Heart right ventricle (tissue), 16 donors: ENCODE data around the gene COMMD9. TPM values are rescaled to one million over a fixed set of nuclear protein-coding genes. Genes with fewer than 3 reads are reported as not detected.
A peak's percentile ranks its signal among the peaks of the same experiment; 100 is the strongest.

Experiments
- ATAC-seq, 8 donors: fragments of 200-7000 bp; cut with Tn5 transposase; one replicate each; pipeline ENCODE4 v1.9.1; 2020; ENCODE audit warnings: mild to moderate bottlenecking in 8 of 8, moderate library complexity in 8 of 8, moderate number of reproducible peaks in 1 of 8
- DNase-seq, 2 donors: peaks; one replicate each; pipeline ENCODE4 v3.0.0-alpha.2; 2020
- H3K27ac ChIP-seq, 10 donors: fragments of 200-600 bp; sonication (generic) in 2 of 10; one replicate each; pipeline versions ENCODE4 v1.5.0 to v1.8.0; 2020 to 2022; ENCODE audit warnings: mild to moderate bottlenecking in 3 of 10
- H3K27me3 ChIP-seq, 7 donors: fragments of 200-600 bp; one replicate each; pipeline ENCODE4 v1.8.0; 2021 to 2022; ENCODE audit warnings: mild to moderate bottlenecking in 2 of 7
- H3K36me3 ChIP-seq, 9 donors: fragments of 200-600 bp; sonication (generic) in 1 of 9; one replicate each; pipeline versions ENCODE4 v1.5.0 to v1.8.0; 2020 to 2022; ENCODE audit warnings: mild to moderate bottlenecking in 2 of 9
- H3K4me1 ChIP-seq, 9 donors: fragments of 200-600 bp; sonication (generic) in 1 of 9; one replicate each; pipeline versions ENCODE4 v1.5.0 to v1.8.0; 2020 to 2022; ENCODE audit warnings: mild to moderate bottlenecking in 4 of 9
- H3K4me3 ChIP-seq, 10 donors: fragments of 200-600 bp; sonication (generic) in 2 of 10; one replicate each; pipeline versions ENCODE4 v1.5.0 to v1.8.0; 2020 to 2022; ENCODE audit warnings: mild to moderate bottlenecking in 7 of 10, moderate library complexity in 2 of 10
- H3K9me3 ChIP-seq, 11 donors: fragments of 200-600 bp in 10 of 11; sonication (generic) in 2 of 11; one replicate each; pipeline versions ENCODE4 v1.5.0 to v1.8.0; 2013 to 2022; ENCODE audit warnings: mild to moderate bottlenecking in 2 of 11, control low read depth in 1 of 11, moderate library complexity in 1 of 11
- WGBS, 2 donors: extraction: QIAGEN DNeasy Blood & Tissue Kit; methylation state at CpG; one replicate each; pipeline ENCODE4 v1.1.7; 2013; ENCODE audit warnings: inconsistent platforms in 1 of 2; 5-methylcytosine and 5-hydroxymethylcytosine counted together
- intact Hi-C, 10 donors: fragments of 100-400 bp; cut with DNase I; formaldehyde crosslinking; loops; one replicate each; pipeline versions ENCODE4 v1.11.1 to v1.14.2; 2022
- polyA plus RNA-seq, 2 donors: library from polyadenylated mRNA; stranded (reverse); fragments of 200-250 nt; gene quantifications; one replicate each; pipeline ENCODE4 v1.2.3, GENCODE V29; 2013
- total RNA-seq, 10 donors: library from RNA; stranded (reverse); fragmentation: NEBNext Ultra II Directional in 3 of 10; extraction: Animal tissue kit (Norgen Biotek cat#: 25700) in 3 of 10; gene quantifications; one replicate each; pipeline versions ENCODE4 v1.2.1 to v1.2.4, GENCODE V29; 2021 to 2023
- TF ChIP-seq, protein P1 (sequence below), 9 donors: fragments of 200-600 bp; sonication (generic) in 2 of 9; IDR thresholded peaks; one replicate each; pipeline versions ENCODE4 v1.5.0 to v1.8.0; 2021 to 2022; ENCODE audit warnings: antibody characterized with exemption in 9 of 9, mild to moderate bottlenecking in 5 of 9, moderate library complexity in 1 of 9
- donor health status: Arrhythmogenic right ventricular cardiomyopathy.
- donor health status: ischemic (EF 13 %, LVEDD 7.1; RV severe dilation, severe dysfunction).
- donor health status: healthy with polysubstance abuse.
- donor health status: DM: no; HTN: yes; CAD: no.
- donor health status: DM: no; HTN: no; CAD: no.
- donor health status: ischemic (EF 25% LVEDD 6.9; RV normal size, moderate dysfunction).
- donor health status: ischemic (EF 25% LVEDD 5.7; RV mildly dilated, moderate dysfunction).
- donor health status: healthy.
- donor health status: DM: yes; HTN: yes; CAD: no.
- donor health status: Ischemic cardiomyopathy.
- donor health status: ischemic (EF 35%, LVEDD 5.7; RV mildly dilated, moderate dysfunction).
- donor health status: nonischemic (EF 11% LVEDD 7.7; RV severe dilation, severe dysfunction).
- donor health status: DM: yes; HTN: yes; CAD: no.
- donor health status: PGD.
- donor health status: ischemic (EF 29% LVEDD 5.4; RV normal size, mild dysfunction).
- donor health status: nonischemic (EF 23%, LVEDD 6.1; RV moderate dilation, normal function).

COMMD9 gene
- total and polyA plus RNA-seq, 12 donors = 22.3 to 69.4 (median 56.0) TPM

DNA sequence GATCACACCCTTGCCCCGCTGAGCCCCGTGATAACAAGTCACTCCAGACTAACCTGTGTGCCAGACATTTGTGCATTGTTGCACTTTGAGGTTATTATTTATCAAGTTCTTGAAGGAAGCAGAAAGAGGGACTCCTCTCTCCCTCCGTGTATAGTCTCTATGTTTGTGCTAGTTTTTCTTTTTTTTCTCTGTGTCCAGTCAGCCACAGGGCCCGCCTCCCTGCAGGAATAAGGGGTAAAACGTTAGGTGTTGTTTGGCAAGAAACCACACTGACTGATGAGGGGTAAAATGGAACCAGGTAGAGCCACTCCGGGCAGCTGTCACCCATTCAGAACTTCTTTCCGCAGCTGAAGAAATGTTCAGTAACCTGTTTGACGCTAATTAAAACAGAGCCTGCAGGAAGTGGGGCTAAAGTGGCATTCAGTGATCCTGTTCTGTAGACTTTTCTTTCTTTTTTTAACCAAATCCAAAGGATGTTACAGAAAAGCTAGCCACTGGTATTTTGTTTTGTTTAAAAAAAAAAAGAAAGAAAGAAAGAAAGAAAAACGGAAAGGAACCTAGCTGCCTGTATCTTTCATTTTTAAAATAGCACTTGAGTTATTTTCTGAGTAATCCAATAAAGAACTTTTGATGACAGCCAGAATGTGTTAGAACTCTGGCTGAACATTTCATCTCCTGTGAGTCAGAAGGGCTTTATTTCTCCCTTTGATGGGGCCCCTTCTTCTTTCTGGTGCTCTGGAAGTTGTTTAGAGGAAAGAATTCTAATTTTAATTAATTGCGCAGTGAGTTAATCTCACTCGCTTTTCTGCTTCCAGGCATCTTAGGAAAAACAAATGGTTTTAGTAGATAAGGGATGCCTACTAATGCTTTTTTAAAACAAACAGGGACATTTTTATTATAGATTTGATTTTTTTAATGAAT, 58.2 kb downstream of the COMMD9 start:
- peak in 1 of 8 donors; percentile 67 for ATAC-seq

DNA sequence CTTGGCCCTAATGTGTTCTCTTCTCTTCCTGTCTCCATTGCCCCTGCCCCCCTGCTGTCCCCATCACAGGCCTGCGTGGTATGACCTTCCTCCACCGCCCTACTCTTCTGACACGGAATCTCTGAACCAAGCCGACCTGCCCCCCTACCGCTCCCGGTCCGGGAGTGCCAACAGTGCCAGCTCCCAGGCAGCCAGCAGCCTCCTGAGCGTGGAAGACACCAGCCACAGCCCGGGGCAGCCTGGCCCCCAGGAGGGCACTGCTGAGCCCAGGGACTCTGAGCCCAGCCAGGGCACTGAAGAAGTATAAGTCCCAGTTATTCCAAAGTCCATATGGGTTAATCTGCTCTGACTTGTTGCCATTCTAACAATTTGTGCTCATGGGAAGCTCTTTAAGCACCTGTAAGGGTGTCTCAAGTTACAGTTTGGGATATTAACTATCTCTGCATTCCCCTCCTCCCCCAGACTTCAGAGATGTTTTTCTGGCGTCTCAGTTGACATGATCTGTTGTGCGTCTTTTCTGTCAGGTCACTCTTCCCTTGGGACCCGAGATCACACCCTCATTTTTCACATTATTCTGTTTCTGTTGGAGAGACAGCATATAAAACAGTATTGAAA, 60.0 kb downstream of the COMMD9 start:
- DNase-seq = no peak
- Histone ChIP-seq H3K27ac (no peak overlapping the region), H3K9me3 (no peaks in the 10 kb centered on the region), H3K36me3 (peaks cover 0 to 3% (median 0%) of the 10 kb centered on the region in 9 donors), H3K27me3 (no peaks in the 10 kb centered on the region), H3K4me1 (peaks cover 0 to 39% (median 10%) of the 10 kb centered on the region in 9 donors), H3K4me3 (no peak overlapping the region)
- 88 to 91% methylated on average over 12 of the region's 12 CpGs for WGBS, 2 donors
- ATAC-seq = no peak
- TF ChIP-seq, protein P1, sequence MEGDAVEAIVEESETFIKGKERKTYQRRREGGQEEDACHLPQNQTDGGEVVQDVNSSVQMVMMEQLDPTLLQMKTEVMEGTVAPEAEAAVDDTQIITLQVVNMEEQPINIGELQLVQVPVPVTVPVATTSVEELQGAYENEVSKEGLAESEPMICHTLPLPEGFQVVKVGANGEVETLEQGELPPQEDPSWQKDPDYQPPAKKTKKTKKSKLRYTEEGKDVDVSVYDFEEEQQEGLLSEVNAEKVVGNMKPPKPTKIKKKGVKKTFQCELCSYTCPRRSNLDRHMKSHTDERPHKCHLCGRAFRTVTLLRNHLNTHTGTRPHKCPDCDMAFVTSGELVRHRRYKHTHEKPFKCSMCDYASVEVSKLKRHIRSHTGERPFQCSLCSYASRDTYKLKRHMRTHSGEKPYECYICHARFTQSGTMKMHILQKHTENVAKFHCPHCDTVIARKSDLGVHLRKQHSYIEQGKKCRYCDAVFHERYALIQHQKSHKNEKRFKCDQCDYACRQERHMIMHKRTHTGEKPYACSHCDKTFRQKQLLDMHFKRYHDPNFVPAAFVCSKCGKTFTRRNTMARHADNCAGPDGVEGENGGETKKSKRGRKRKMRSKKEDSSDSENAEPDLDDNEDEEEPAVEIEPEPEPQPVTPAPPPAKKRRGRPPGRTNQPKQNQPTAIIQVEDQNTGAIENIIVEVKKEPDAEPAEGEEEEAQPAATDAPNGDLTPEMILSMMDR (IDR thresholded peaks at IDR 0.05) = no peak
- intact Hi-C loops = no loop called here

More for the DNA sequence above, 58.2 kb downstream of the COMMD9 start:
- peaks cover 0 to 39% (median 10%) of the 10 kb centered on the region in 9 donors for H3K4me1 ChIP-seq
- TF ChIP-seq, protein P1 (IDR thresholded peaks at IDR 0.05) = no peak
- intact Hi-C loops = no loop called here
- peaks cover 0 to 3% (median 0%) of the 10 kb centered on the region in 9 donors for H3K36me3 ChIP-seq
- DNase-seq = no peak
- H3K9me3 ChIP-seq = no peaks in the 10 kb centered on the region
- no peak overlapping the region for H3K4me3 ChIP-seq
- peak overlapping the region in 3 of 10 donors; percentile 3 to 24 (median 23) for H3K27ac ChIP-seq
- 52 to 56% methylated on average over 11 of the region's 11 CpGs for WGBS, 2 donors
- no peaks in the 10 kb centered on the region for H3K27me3 ChIP-seq

DNA sequence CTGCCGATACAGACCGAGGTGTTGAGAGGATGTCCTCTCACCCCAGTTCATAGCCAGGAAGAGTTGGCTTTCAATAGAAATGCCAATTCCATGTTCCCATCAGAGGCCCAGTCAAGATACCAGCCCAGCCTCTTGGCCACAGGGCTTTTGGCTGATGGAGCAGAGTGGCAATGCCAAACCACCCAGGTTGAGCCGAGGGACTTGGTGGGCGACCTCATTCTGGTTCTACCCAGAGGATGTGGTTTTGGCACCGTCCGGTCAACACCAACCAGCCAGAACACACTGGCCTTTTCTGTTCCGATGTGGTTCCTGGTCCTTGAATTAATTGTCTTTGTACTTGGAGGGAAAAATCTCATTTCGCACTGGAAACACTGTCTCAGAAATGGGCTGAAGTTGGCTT, 60.5 kb downstream of the COMMD9 start:
- WGBS, 2 donors = 95 to 98% methylated on average over 8 of the region's 8 CpGs
- ATAC-seq = no peak
- peaks cover 0 to 3% (median 0%) of the 10 kb centered on the region in 9 donors for H3K36me3 ChIP-seq
- H3K27me3 ChIP-seq = no peaks in the 10 kb centered on the region
- intact Hi-C loops = no loop called here
- peaks cover 0 to 39% (median 10%) of the 10 kb centered on the region in 9 donors for H3K4me1 ChIP-seq
- DNase-seq = no peak
- H3K27ac ChIP-seq = no peak overlapping the region
- no peak overlapping the region for H3K4me3 ChIP-seq
- TF ChIP-seq, protein P1 (IDR thresholded peaks at IDR 0.05) = no peak
- no peaks in the 10 kb centered on the region for H3K9me3 ChIP-seq

DNA sequence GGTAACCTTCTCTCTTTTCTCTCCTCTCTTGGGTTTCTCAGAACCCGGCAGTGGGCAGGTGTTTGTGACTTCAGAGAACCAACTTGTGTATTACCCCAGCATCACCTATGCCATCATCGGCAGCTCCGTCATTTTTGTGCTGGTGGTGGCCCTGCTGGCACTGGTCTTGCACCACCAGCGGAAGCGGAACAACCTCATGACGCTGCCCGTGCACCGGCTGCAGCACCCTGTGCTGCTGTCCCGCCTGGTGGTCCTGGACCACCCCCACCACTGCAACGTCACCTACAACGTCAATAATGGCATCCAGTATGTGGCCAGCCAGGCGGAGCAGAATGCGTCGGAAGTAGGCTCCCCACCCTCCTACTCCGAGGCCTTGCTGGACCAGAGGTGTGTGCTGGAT, 62.2 kb downstream of the COMMD9 start:
- DNase-seq (no peak), ATAC-seq (no peak)
- Histone ChIP-seq H3K27me3 (no peaks in the 10 kb centered on the region), H3K36me3 (peaks cover 0 to 3% (median 0%) of the 10 kb centered on the region in 9 donors), H3K27ac (no peak overlapping the region), H3K4me1 (peaks cover 0 to 25% (median 7%) of the 10 kb centered on the region in 9 donors), H3K4me3 (no peak overlapping the region), H3K9me3 (no peaks in the 10 kb centered on the region)
- TF ChIP-seq, protein P1 (IDR thresholded peaks at IDR 0.05) = no peak
- WGBS, 2 donors = 97 to 98% methylated on average over 15 of the region's 15 CpGs
- intact Hi-C loops = no loop called here
